Neural cell (in vitro differentiated cells): ENCODE measurements around the gene PAAF1. TPM values are rescaled to one million over a fixed set of nuclear protein-coding genes. Genes with fewer than 3 reads are reported as not detected.

Experiments used
- H2AFZ ChIP-seq: fragments of 200-600, 300-800 bp; sonication (generic), shearing (Covaris generic); 2 replicates; pipeline ENCODE4 v1.6.0; 2014; ENCODE audit warnings: low read depth, mild to moderate bottlenecking, antibody characterized with exemption, low read length, moderate library complexity
- H3F3A ChIP-seq: fragments of 200-600 bp; shearing (Covaris generic); 2 replicates; pipeline ENCODE4 v1.6.1; 2016; ENCODE audit warnings: mild to moderate bottlenecking, moderate library complexity, mixed read lengths, antibody characterized with exemption, low read length; ENCODE audit not compliant: insufficient read depth, poor library complexity, severe bottlenecking
- H3K27ac ChIP-seq: fragments of 200-600, 300-800 bp; sonication (generic), shearing (Covaris generic); 2 replicates; pipeline ENCODE4 v1.5.1; 2014; ENCODE audit warnings: mild to moderate bottlenecking, low read length, moderate library complexity
- H3K27me3 ChIP-seq: fragments of 300-800, 200-600 bp; sonication (generic), shearing (Covaris generic); 2 replicates; pipeline ENCODE4 v1.6.0; 2014; ENCODE audit warnings: mild to moderate bottlenecking, low read depth, low read length, moderate library complexity; ENCODE audit not compliant: insufficient read depth
- H3K36me3 ChIP-seq: fragments of 300-800, 200-600 bp; sonication (generic), shearing (Covaris generic); 2 replicates; pipeline ENCODE4 v1.5.1; 2014; ENCODE audit warnings: mild to moderate bottlenecking, antibody characterized with exemption, low read length, moderate library complexity; ENCODE audit not compliant: insufficient read depth
- H3K4me2 ChIP-seq: fragments of 300-800, 200-600 bp; sonication (generic), shearing (Covaris generic); 2 replicates; pipeline ENCODE4 v1.6.0; 2014; ENCODE audit warnings: mild to moderate bottlenecking, low read length
- H3K4me3 ChIP-seq: fragments of 300-800, 200-600 bp; sonication (generic), shearing (Covaris generic); 2 replicates; pipeline ENCODE4 v1.5.1; 2014; ENCODE audit warnings: mild to moderate bottlenecking, low read length, moderate library complexity
- H3K79me2 ChIP-seq: fragments of 200-600 bp; shearing (Covaris generic); replicated peaks from 2 replicates; pipeline ENCODE4 v1.6.0; 2014; ENCODE audit warnings: mild to moderate bottlenecking, low read length, moderate library complexity; ENCODE audit not compliant: insufficient read depth
- H3K9ac ChIP-seq: fragments of 300-800, 200-600 bp; sonication (generic), shearing (Covaris generic); 2 replicates; pipeline ENCODE4 v1.6.1; 2016; ENCODE audit warnings: mild to moderate bottlenecking, low read length, mixed read lengths
- H3K9me2 ChIP-seq: fragments of 200-600 bp; shearing (Covaris generic); 2 replicates; pipeline ENCODE4 v1.6.1; 2016; ENCODE audit warnings: mild to moderate bottlenecking, low read length, mixed read lengths; ENCODE audit not compliant: insufficient read depth
- H3K9me3 ChIP-seq: fragments of 200-600, 300-800 bp; sonication (generic), shearing (Covaris generic); 2 replicates; pipeline ENCODE4 v1.6.1; 2016; ENCODE audit warnings: mild to moderate bottlenecking, mixed run types, low read length, moderate library complexity, mixed read lengths
- H4K20me1 ChIP-seq: fragments of 200-600 bp; shearing (Covaris generic); 2 replicates; pipeline ENCODE4 v1.6.1; 2016; ENCODE audit warnings: mild to moderate bottlenecking, mixed run types; ENCODE audit not compliant: insufficient read depth
- CTCF ChIP-seq: fragments of 450-650 bp; IDR thresholded peaks from 2 replicates; pipeline ENCODE4 v1.5.1; 2014; ENCODE audit warnings: antibody characterized with exemption, mild to moderate bottlenecking, moderate library complexity; ENCODE audit not compliant: poor library complexity, severe bottlenecking
- EP300 ChIP-seq: fragments of 450-650 bp; conservative IDR thresholded peaks from 2 replicates; pipeline ENCODE4 v1.6.1; 2014; ENCODE audit warnings: antibody characterized with exemption, mild to moderate bottlenecking, moderate library complexity; ENCODE audit not compliant: poor library complexity, severe bottlenecking
- EZH2 ChIP-seq: fragments of 200-600, 300-800 bp; shearing (Covaris generic), sonication (generic); IDR thresholded peaks from 2 replicates; pipeline ENCODE4 v1.6.1; 2014; ENCODE audit warnings: antibody characterized with exemption, low read length, borderline replicate concordance, mild to moderate bottlenecking; ENCODE audit not compliant: insufficient read depth, poor library complexity, severe bottlenecking
- MXI1 ChIP-seq: fragments of 450-650 bp; conservative IDR thresholded peaks from 2 replicates; pipeline ENCODE4 v1.6.1; 2014; ENCODE audit warnings: antibody characterized with exemption, mild to moderate bottlenecking; ENCODE audit not compliant: poor library complexity, severe bottlenecking
- POLR2AphosphoS5 ChIP-seq: IDR thresholded peaks from 2 replicates; pipeline ENCODE4 v1.6.1; 2012
- RAD21 ChIP-seq: fragments of 450-650 bp; conservative IDR thresholded peaks from 2 replicates; pipeline ENCODE4 v1.6.1; 2014; ENCODE audit warnings: antibody characterized with exemption, mild to moderate bottlenecking, moderate library complexity
- SMC3 ChIP-seq: fragments of 450-650 bp; conservative IDR thresholded peaks from 2 replicates; pipeline ENCODE4 v1.6.1; 2014; ENCODE audit warnings: antibody characterized with exemption, mild to moderate bottlenecking, moderate library complexity; ENCODE audit not compliant: poor library complexity
- TAF1 ChIP-seq: IDR thresholded peaks from 2 replicates; pipeline ENCODE4 v1.6.1; 2012; ENCODE audit warnings: low read depth
- polyA plus RNA-seq: library from polyadenylated mRNA; depleted of rRNA; stranded (reverse); fragments of >200 nt; gene quantifications from 2 replicates; pipeline ENCODE4 v1.2.3, GENCODE V29; 2014
- TF ChIP-seq, protein P1 (sequence below): IDR thresholded peaks from 2 replicates; pipeline ENCODE4 v1.6.1; 2012; ENCODE audit warnings: borderline replicate concordance

Gene PAAF1
- polyA plus RNA-seq, 1 donor from 2014 or later: 80.3 TPM

- Histone ChIP-seq H3K36me3 (peaks cover 14% of the 10 kb centered on the region), H2AFZ (no peak overlapping the region), H3K9me2 (no peaks in the 10 kb centered on the region), H4K20me1 (no peaks in the 10 kb centered on the region), H3K27me3 (no peaks in the 10 kb centered on the region), H3K9ac (no peak overlapping the region), H3K4me2 (no peak overlapping the region), H3K9me3 (no peaks in the 10 kb centered on the region), H3K79me2 (no peaks in the 10 kb centered on the region), H3F3A (no peaks in the 10 kb centered on the region), H3K27ac (no peak overlapping the region), H3K4me3 (no peak overlapping the region)
- TF ChIP-seq MXI1: no peak
- TF ChIP-seq SMC3: no peak
- TF ChIP-seq CTCF: no peak
- TF ChIP-seq RAD21: no peak
- no peak for TF ChIP-seq EZH2
- TF ChIP-seq TAF1: no peak
- no peak for TF ChIP-seq EP300
- TF ChIP-seq POLR2AphosphoS5: no peak
- TF ChIP-seq, protein P1, sequence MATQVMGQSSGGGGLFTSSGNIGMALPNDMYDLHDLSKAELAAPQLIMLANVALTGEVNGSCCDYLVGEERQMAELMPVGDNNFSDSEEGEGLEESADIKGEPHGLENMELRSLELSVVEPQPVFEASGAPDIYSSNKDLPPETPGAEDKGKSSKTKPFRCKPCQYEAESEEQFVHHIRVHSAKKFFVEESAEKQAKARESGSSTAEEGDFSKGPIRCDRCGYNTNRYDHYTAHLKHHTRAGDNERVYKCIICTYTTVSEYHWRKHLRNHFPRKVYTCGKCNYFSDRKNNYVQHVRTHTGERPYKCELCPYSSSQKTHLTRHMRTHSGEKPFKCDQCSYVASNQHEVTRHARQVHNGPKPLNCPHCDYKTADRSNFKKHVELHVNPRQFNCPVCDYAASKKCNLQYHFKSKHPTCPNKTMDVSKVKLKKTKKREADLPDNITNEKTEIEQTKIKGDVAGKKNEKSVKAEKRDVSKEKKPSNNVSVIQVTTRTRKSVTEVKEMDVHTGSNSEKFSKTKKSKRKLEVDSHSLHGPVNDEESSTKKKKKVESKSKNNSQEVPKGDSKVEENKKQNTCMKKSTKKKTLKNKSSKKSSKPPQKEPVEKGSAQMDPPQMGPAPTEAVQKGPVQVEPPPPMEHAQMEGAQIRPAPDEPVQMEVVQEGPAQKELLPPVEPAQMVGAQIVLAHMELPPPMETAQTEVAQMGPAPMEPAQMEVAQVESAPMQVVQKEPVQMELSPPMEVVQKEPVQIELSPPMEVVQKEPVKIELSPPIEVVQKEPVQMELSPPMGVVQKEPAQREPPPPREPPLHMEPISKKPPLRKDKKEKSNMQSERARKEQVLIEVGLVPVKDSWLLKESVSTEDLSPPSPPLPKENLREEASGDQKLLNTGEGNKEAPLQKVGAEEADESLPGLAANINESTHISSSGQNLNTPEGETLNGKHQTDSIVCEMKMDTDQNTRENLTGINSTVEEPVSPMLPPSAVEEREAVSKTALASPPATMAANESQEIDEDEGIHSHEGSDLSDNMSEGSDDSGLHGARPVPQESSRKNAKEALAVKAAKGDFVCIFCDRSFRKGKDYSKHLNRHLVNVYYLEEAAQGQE: no peak
Measured at GRCh38 chr11:73893041-73893440, 16.2 kb downstream of the PAAF1 start.

GRCh38 chr11:73894725-73895335 is 18.0 kb downstream of the PAAF1 start:
- H3K27me3 ChIP-seq: no peaks in the 10 kb centered on the region
- no peaks in the 10 kb centered on the region for H3K9me2 ChIP-seq
- no peaks in the 10 kb centered on the region for H3F3A ChIP-seq
- no peak overlapping the region for H3K27ac ChIP-seq
- no peak overlapping the region for H3K4me3 ChIP-seq
- no peak overlapping the region for H2AFZ ChIP-seq
- H3K9me3 ChIP-seq: no peaks in the 10 kb centered on the region
- TF ChIP-seq EZH2: no peak
- no peak for TF ChIP-seq MXI1
- TF ChIP-seq RAD21: no peak
- TF ChIP-seq, protein P1: no peak
- no peak for TF ChIP-seq POLR2AphosphoS5
- no peak for TF ChIP-seq SMC3
- no peak for TF ChIP-seq EP300
- no peak overlapping the region for H3K4me2 ChIP-seq
- H4K20me1 ChIP-seq: no peaks in the 10 kb centered on the region
- peaks cover 16% of the 10 kb centered on the region for H3K36me3 ChIP-seq
- H3K9ac ChIP-seq: no peak overlapping the region
- no peaks in the 10 kb centered on the region for H3K79me2 ChIP-seq
